T-helper 1 cell treated with Interleukin-12 subunit alpha and Interleukin-12 subunit beta and Interleukin-4 antibody, amounts not matched to agents 30 ng/mL and 1 ng/mL, for 36 hours (primary cell): ENCODE measurements around the gene CORIN. TPM values are rescaled to one million over a fixed set of nuclear protein-coding genes. Genes with fewer than 3 reads are reported as not detected.

ENCODE experiments used
- intact Hi-C: fragments of 100-400 bp; cut with micrococcal nuclease; formaldehyde crosslinking; loops from one replicate; pipeline ENCODE4 v1.15.1; 2024
- total RNA-seq: library from RNA; stranded (reverse); gene quantifications from 2 replicates; pipeline ENCODE4 v1.2.3, GENCODE V29; 2022

Gene CORIN
- total RNA-seq, 1 donor from 2014 or later, result 0.34 TPM

GRCh38 chr4:47836641-47837093, 1.2 kb downstream of the CORIN start:
- intact Hi-C loops, result loop anchor here (1.0 to 10.0 kb wide), 4 partner anchors 96 to 822 kb away; partner anchors contain the start of gene TXK

DNA sequence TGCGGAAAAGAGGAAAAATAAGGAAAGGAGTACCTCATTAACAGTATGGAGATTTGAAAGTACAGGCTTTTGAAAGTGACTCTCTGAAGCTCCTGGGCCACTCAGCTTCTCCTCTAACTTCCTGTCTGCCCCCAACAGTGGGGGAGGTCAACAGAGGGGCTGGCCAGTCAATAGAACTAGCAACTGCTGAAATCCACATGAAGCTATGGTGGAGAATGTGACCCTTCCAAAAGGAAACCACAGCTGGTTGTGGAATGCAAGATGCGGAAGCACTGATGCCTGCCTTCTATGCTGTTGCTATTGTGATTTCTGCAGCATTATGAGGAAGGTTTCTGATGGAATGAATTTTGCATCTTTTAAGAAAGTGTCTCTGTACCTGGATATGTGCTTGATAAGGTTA, 2.4 kb downstream of the CORIN start:
- intact Hi-C loops, result loop anchor here (5.0 to 10.0 kb wide), 3 partner anchors 97 to 821 kb away; partner anchors contain the start of gene TXK

DNA sequence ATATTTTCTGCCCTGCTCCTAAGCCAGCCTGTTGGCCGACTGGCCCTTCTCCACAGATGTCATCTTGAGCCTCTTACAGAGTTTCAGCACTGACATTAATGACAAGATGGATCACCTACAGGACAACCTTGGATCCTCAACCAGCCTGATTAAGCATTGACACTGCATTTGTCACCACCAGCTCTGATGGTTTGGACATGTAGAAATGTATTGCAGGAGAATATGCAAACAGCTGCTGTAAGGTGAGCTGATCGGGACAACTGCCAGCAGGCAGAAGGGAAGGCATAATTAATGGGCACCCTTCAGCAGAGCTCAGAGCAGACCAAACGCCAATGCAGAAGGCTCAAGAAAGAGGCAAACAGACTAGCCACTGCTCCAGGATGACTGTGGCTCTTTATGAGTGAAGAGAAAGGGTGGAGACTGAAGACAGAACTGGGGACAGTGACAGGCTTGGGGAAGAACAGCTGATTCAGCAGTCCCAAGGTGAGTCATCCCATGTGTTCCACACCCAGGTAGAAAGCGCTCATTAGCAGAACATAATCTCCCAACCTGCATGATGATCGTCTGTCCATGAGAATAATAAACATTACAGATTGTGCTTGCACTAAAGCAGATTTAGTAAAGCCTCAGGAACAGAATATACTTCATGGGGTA, 6.7 kb downstream of the CORIN start:
- intact Hi-C loops, result loop anchor here (10.0 kb wide), 1 partner anchor 816 kb away; no protein-coding TSS in a partner anchor

DNA sequence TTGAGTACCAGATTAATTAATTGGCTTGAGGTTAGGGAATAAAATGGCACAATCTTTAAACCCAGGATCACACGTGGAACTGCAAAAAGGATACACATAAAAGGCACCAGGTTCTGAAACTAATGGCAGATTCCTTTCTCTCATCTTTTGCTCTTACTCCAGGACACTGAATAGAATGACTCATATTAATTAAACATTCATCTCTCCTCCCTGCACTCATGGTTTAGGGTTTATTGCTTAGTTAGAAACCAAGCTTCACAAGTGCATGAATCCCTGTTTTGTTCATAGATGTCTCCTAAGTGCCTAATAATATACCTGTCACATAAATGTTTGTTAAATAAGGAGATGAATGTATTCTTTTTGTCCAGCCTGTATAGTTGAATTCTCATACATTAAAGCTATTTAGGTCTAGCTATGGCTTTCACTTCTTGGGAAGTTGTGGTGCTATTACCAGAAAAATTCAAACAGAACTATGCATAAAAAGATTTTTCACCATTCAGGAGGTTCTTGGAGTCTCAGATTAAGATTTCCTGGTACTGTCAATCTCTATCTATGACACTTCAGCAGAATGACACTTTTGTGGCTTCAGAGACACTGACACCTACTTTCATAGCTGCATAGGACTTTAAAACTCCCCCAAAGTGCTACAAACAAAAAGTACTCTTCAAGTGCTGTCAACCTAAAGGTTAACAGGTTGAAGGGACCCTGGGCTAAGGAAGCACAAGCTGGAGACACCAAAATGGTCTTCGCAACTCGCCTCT, 7.4 kb downstream of the CORIN start:
- intact Hi-C loops, result loop anchor here (10.0 kb wide), 1 partner anchor 816 kb away; no protein-coding TSS in a partner anchor

DNA sequence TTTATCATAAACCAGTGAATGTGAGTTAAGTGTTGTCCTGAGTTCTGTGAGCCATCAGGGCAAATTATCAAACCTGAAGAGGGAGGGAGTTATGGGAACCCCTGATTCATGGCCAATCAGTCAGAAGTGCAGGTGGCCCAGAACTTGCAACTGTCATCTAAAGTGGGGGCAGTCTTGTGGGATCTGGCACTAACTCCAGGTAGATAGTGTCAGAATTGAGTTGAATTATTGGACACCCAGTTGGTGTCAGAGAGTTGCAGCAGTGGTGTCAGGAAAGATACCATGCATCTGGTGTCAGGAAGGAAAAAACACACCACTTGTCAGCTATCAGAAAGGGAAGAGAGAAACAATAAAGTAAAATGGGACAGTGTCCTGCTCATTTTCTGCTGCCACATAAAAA, 8.4 kb downstream of the CORIN start:
- intact Hi-C loops, result no loop called here

GRCh38 chr4:47827343-47828047, 10.4 kb downstream of the CORIN start:
- intact Hi-C loops, result no loop called here

- intact Hi-C loops, result no loop called here
These were observed 13.0 kb downstream of the CORIN start for GRCh38 chr4:47824840-47825239.

- intact Hi-C loops, result no loop called here
These were observed 18.7 kb downstream of the CORIN start for GRCh38 chr4:47819178-47819577.

DNA sequence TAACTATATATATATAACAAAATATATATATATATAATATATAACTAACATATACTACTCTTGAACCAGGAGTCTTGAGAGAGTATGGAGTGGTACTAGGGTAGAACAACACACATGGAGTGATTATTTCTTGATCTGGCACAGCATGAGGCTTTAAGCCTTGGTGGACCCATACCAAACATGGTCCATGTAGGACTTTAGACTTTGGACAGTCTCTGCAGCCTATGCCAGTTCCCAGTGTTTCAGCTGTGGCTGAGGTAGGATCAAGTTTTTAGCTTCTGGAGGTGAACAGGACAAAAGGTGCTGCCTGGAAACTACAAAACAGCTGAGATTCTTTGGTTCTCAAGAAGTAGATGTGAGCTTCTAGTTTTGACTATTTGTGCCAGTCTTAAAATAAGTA, 20.6 kb downstream of the CORIN start:
- intact Hi-C loops, result no loop called here

GRCh38 chr4:47816748-47817147, 21.1 kb downstream of the CORIN start:
- intact Hi-C loops, result no loop called here

DNA sequence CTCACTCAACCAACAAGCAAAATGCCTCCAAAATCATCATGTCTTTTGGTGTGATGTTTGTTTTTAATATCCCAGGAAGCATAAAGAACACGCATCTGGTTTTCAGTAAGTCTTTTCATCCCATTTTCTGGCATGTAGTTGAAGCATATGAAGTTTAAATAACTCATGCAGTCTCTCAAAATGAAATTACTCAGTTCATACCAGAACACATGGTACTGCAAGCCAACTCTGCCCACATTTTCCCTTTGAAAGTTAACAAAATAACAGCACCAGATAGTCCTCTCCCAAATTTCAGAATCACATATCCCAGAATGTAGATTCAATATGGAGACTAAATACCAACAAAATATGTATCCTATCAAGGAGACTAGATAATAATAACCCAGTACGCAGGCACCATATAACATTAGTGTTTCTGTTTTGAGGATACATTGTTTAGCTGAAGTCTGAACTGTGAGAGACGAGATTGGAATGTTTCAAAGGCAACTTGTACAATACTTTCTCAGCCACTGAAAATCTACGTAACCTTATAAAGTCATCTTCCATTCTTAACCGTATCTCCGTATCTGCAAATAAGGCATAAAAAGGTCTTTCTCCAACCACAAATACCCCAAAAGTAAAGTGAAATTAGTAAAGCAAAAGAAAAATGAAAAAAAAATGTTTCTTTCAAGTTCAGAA, 23.1 kb downstream of the CORIN start:
- intact Hi-C loops, result no loop called here

DNA sequence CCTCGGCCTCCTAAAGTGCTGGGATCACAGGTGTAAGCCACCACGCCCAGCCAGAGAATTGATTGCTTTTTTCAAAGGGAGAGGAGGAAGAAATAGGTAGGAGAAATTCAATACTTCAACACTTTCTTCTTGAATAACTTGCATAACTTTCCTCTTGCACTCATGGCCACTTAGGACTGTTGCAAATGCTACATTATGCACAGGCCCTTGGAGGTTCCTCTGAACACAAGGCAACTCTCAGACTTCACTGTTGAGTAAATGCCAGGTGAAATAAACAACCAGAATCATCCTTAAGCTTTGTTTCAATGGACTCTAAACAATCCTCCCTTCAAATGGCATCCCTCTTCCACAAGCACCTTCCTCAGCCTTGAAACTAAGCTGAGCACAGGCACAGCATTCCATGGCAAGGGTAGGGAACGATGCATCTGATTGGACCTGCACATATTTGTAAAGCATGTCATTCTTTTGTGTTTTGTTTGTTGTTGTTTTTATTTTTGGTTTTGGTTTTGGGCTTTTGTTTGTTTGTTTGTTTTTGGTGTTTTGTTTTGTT, 28.1 kb downstream of the CORIN start:
- intact Hi-C loops, result no loop called here

- intact Hi-C loops, result no loop called here
These were observed 33.3 kb downstream of the CORIN start for GRCh38 chr4:47804598-47804997.

DNA sequence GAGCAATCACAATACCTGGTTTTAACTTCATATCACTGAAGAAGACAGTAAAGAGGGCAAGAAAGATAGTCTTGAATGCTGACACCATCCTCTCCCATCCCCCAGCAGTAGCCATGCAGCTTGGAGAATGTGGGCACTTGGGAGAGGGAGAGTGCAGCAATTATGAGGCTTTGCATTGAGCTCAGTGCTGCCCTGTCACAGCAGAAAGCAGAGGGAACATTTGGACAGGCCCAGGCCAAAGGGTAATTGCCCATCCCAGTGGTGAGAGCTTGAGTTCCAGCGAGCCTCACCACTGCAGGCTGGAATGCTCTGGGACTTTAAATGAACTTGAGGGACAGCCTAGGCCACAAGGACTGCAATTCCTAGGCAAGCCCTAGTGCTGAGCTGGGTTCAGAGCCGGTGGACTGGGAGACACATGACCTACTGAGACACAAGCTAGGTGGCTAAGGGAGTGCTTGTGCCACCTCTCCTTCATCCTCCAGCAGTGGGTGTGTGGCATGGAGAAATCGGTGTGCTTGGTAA, 36.3 kb downstream of the CORIN start:
- intact Hi-C loops, result no loop called here

- intact Hi-C loops, result no loop called here
These were observed 39.7 kb downstream of the CORIN start for GRCh38 chr4:47798165-47798564.

DNA sequence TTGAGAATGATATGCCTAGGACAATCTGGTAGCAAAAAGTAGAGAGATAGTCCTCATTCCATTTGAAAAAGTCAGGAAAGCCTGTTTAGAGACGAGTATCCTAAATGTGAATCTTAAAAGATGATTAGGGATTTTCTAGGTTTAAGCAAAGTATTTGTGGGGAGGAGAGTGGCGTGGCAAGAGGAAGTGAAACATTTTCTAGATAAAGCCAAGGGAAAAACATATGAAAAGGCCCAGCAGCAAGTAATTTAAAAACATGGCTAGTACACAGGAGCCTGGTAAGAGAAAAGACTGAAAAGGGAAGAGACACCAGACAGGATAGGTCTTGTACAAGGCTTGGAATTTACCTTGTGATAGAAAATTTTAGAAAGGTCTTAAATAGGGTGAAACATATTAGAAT, 45.9 kb downstream of the CORIN start:
- intact Hi-C loops, result no loop called here

DNA sequence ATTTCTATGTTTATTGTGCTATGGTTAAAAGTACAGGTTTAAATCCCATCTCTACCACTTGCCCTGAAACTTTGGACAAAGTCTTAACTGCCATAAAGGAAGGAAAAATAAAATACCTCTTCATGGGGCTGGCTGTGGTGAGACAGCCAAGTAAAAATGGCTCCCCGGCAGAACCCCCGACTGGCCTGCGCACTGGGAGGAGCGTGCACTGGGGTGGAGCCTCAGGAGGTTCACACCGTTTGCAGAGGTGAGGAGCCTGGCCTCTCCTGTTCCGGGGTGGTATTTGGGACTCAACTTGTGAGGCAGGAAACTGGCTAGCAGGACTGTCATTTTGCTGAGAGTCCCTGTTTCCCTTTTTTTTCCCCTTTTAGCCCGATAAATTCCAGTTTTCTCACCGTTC, 47.8 kb downstream of the CORIN start:
- intact Hi-C loops, result no loop called here

DNA sequence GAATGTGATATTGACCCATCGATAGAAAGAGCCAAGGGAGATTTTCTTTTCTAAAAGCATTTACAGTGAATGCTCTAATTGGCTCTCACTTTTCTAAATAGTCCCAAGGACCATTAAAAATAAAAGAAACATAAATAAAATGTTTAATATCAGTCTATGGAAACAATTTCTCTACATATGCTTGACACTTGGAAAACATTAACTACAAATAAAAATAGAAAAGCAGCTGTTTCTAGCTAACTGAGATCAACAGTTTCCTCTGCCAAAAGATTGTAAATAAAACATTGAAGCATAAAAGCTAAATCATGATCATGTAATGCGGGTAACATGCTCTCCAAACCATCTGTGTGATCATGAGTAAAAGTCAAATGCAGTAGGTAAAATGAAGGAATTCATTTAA, 49.7 kb downstream of the CORIN start:
- intact Hi-C loops, result no loop called here

GRCh38 chr4:47786958-47787370, 50.9 kb downstream of the CORIN start:
- intact Hi-C loops, result no loop called here

DNA sequence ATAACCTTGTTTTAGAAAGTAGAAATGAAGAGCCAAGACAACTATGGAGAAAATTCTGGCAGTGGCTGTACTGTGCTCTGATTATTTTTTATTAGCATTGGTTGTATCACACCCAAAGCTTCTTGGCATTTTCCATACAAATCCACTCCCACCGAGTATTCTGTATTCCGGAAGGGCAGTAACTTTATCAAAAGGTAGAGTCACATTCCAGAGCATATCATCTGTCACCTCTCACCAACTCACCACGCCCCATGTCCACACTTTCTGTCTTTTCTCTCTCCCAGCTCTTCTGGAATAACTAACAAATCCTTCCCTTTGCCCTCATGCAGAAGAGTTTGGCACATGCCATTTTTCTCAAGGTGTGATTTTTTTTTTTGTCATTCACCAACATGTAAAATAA, 52.7 kb downstream of the CORIN start:
- intact Hi-C loops, result no loop called here

- intact Hi-C loops, result no loop called here
These were observed 53.6 kb downstream of the CORIN start for GRCh38 chr4:47784222-47784621.
